ENCODE results near the gene DGAT2L6. TPM values are rescaled to one million over a fixed set of nuclear protein-coding genes. Genes with fewer than 3 reads are reported as not detected.

The DGAT2L6 gene
- total RNA-seq, 3 donors from 2014 or later (not counting 1 experiment from before 2014, with no cell fraction given), result not detected

DNA sequence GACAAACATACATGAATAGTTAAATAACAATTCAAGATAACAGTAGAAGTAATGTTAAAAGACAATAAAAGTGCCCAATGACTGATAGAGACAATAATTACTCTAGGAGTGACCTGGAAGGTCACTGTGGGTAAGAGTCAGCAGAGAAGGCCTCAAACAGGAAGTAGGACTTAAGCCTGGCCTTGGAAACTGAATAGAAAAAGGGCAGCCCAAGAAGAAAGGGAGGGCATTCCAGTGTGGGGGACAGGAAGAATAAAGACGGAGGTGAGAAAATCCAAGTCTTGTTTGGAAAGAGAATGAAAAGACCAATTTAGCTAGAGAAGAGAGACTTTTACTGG lies 76.7 kb downstream of the DGAT2L6 start:
- ATAC-seq (no peak), DNase-seq (no peak)
- no peaks in the 10 kb centered on the region for H3K4me1 ChIP-seq (ENCODE audit: control insufficient read depth, insufficient read depth, low read length)
- intact Hi-C loops (cut with micrococcal nuclease), result no loop called here
- H3K4me1 Mint-ChIP-seq, result peaks cover 0 to 4% of the 10 kb centered on the region in 2 donors
- no peaks in the 10 kb centered on the region for H3K27me3 ChIP-seq (ENCODE audit: control insufficient read depth, insufficient read depth, low read length)
- H3K27ac Mint-ChIP-seq, result no peak overlapping the region
- H3K36me3 Mint-ChIP-seq, result no peaks in the 10 kb centered on the region
- H3K36me3 ChIP-seq (ENCODE audit: control insufficient read depth, insufficient read depth, low read length), result no peaks in the 10 kb centered on the region
- no peaks in the 10 kb centered on the region for H3K9me3 ChIP-seq (ENCODE audit: control insufficient read depth, insufficient read depth, low read length)
- H3K27ac ChIP-seq (ENCODE audit: low read length), result no peak overlapping the region
- H3K4me3 Mint-ChIP-seq, result no peak overlapping the region
- WGBS (ENCODE audit: insufficient coverage), result 89% methylated on average over 1 of the region's 1 CpG
- H3K27me3 Mint-ChIP-seq (ENCODE audit: low read depth in 2 of 2), result no peaks in the 10 kb centered on the region
- no peak overlapping the region for H3K4me3 ChIP-seq (ENCODE audit: low read length)
- no peaks in the 10 kb centered on the region for H3K9me3 Mint-ChIP-seq
- TF ChIP-seq, protein P1, sequence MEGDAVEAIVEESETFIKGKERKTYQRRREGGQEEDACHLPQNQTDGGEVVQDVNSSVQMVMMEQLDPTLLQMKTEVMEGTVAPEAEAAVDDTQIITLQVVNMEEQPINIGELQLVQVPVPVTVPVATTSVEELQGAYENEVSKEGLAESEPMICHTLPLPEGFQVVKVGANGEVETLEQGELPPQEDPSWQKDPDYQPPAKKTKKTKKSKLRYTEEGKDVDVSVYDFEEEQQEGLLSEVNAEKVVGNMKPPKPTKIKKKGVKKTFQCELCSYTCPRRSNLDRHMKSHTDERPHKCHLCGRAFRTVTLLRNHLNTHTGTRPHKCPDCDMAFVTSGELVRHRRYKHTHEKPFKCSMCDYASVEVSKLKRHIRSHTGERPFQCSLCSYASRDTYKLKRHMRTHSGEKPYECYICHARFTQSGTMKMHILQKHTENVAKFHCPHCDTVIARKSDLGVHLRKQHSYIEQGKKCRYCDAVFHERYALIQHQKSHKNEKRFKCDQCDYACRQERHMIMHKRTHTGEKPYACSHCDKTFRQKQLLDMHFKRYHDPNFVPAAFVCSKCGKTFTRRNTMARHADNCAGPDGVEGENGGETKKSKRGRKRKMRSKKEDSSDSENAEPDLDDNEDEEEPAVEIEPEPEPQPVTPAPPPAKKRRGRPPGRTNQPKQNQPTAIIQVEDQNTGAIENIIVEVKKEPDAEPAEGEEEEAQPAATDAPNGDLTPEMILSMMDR (IDR thresholded peaks at IDR 0.05), result no peak

DNA sequence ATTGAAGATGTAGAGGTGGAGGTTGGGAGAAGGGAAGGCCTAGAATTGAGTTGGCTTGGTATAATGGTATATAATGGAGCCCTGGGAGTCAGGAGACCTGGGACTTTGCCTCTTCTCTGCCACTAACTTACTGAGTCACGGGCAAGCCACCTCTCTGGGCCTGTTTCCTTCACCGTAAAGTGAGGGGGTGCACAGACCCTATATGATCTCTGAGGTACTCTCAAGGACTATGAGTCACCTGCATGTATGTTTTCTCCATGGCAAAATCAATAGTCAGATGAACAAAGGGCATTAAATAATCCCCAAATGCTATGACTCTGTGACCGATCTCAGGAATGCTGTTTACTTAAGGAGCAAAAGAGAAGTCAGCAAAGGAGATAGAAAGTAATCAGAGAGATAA lies 77.6 kb downstream of the DGAT2L6 start:
- H3K27me3 Mint-ChIP-seq (ENCODE audit: low read depth in 2 of 2), result no peaks in the 10 kb centered on the region
- H3K4me1 Mint-ChIP-seq, result peaks cover 0 to 4% of the 10 kb centered on the region in 2 donors
- 100% methylated on average over 2 of the region's 3 CpGs for WGBS (ENCODE audit: insufficient coverage)
- no peaks in the 10 kb centered on the region for H3K4me1 ChIP-seq (ENCODE audit: control insufficient read depth, insufficient read depth, low read length)
- no peak overlapping the region for H3K27ac Mint-ChIP-seq
- H3K36me3 Mint-ChIP-seq, result no peaks in the 10 kb centered on the region
- no peaks in the 10 kb centered on the region for H3K9me3 ChIP-seq (ENCODE audit: control insufficient read depth, insufficient read depth, low read length)
- TF ChIP-seq, protein P1 (IDR thresholded peaks at IDR 0.05), result no peak
- H3K27ac ChIP-seq (ENCODE audit: low read length), result no peak overlapping the region
- no peaks in the 10 kb centered on the region for H3K36me3 ChIP-seq (ENCODE audit: control insufficient read depth, insufficient read depth, low read length)
- H3K4me3 ChIP-seq (ENCODE audit: low read length), result no peak overlapping the region
- DNase-seq (no peak), ATAC-seq (no peak)
- H3K4me3 Mint-ChIP-seq, result no peak overlapping the region
- intact Hi-C loops (cut with micrococcal nuclease), result no loop called here
- H3K27me3 ChIP-seq (ENCODE audit: control insufficient read depth, insufficient read depth, low read length), result no peaks in the 10 kb centered on the region
- H3K9me3 Mint-ChIP-seq, result no peaks in the 10 kb centered on the region

Other genes with a start within 250 kb of the DGAT2L6 start
- gene AWAT2, start 127.5 kb upstream of the DGAT2L6 start, total RNA-seq, result not detected
- not detected for gene OTUD6A, start 115.0 kb upstream of the DGAT2L6 start, total RNA-seq
- 10 to 100 TPM; 39.4 to 40.7 (median 40.1) TPM for gene IGBP1, start 44.0 kb upstream of the DGAT2L6 start, total RNA-seq
- gene AWAT1, start 57.2 kb downstream of the DGAT2L6 start, total RNA-seq, result not detected
- under 1 TPM; 0.53 to 0.64 (median 0.61) TPM for gene P2RY4, start 82.7 kb downstream of the DGAT2L6 start, total RNA-seq
- gene ARR3, start 90.9 kb downstream of the DGAT2L6 start, total RNA-seq, result not detected
- not detected for gene RAB41, start 104.7 kb downstream of the DGAT2L6 start, total RNA-seq
- 10 to 100 TPM; 16.7 to 22.3 (median 17.0) TPM for gene PDZD11, start 112.4 kb downstream of the DGAT2L6 start, total RNA-seq
- 1 to 10 TPM in 1 of 3 donors, under 1 TPM in 2; 0.53 to 1.3 (median 0.79) TPM for gene KIF4A, start 112.6 kb downstream of the DGAT2L6 start, total RNA-seq
- not detected for gene GDPD2, start 245.8 kb downstream of the DGAT2L6 start, total RNA-seq

Data from natural killer cell (primary cell).